Endothelial cell of umbilical vein (primary cell): Measurements from ENCODE around the gene NFKB1. TPM values are rescaled to one million over a fixed set of nuclear protein-coding genes. Genes with fewer than 3 reads are reported as not detected.

Experiments
- BruUV-seq: library from RNA; stranded (reverse); fragments of 400-500 nt; replicated peaks from 2 replicates; lab custom pipeline; 2021; lab: Mats Ljungman, UMichigan
- CTCF ChIA-PET: fragments of 300-600, 350-600 bp; sonication (Branson Sonifier 250); formaldehyde crosslinking; loops from one replicate; lab custom pipeline; 2021; ENCODE audit warnings: antibody characterized with exemption, inconsistent platforms; lab: Charles Lee
- POLR2A ChIA-PET: fragments of 300-600, 350-600 bp; sonication (Branson Sonifier 250); formaldehyde crosslinking; loops from one replicate; lab custom pipeline; 2021; ENCODE audit warnings: antibody characterized with exemption, inconsistent platforms; lab: Charles Lee
- DNase-seq: peaks from one replicate; pipeline ENCODE4 v3.0.0-alpha.2; 2011; ENCODE audit warnings: low read depth, low spot score
- FAIRE-seq: peaks from 2 replicates; lab custom pipeline; 2011; peaks lifted over from hg19 to GRCh38; lab: Jason Lieb, UNC
- H2AFZ ChIP-seq: 2 replicates; pipeline ENCODE4 v1.6.0; 2012; ENCODE audit warnings: low read depth, low read length, control low read depth, inconsistent platforms
- H3K27ac ChIP-seq: 2 replicates; pipeline ENCODE4 v1.5.1; 2011; ENCODE audit warnings: low read depth, mild to moderate bottlenecking, control low read depth, low read length, moderate library complexity; ENCODE audit not compliant: insufficient read depth
- H3K27me3 ChIP-seq, 2 experiments: 2 replicates each; pipeline versions ENCODE4 v1.6.0 to v1.6.1; 2011; ENCODE audit warnings: low read length in 2 of 2, mixed read lengths in 1 of 2; ENCODE audit not compliant: control insufficient read depth in 2 of 2, insufficient read depth in 2 of 2
- H3K36me3 ChIP-seq, 2 experiments: 2 replicates in 1 of 2; 3 replicates in 1 of 2; pipeline ENCODE4 v1.5.1; 2011; ENCODE audit warnings: low read length in 2 of 2, mild to moderate bottlenecking in 1 of 2, moderate library complexity in 1 of 2; ENCODE audit not compliant: control insufficient read depth in 2 of 2, insufficient read depth in 2 of 2; ENCODE audit errors: extremely low read depth in 1 of 2
- H3K4me1 ChIP-seq: 3 replicates; pipeline ENCODE4 v1.5.1; 2011; ENCODE audit warnings: mild to moderate bottlenecking, low read length; ENCODE audit not compliant: control insufficient read depth, insufficient read depth; ENCODE audit errors: extremely low read depth
- H3K4me2 ChIP-seq: 2 replicates; pipeline ENCODE4 v1.6.1; 2011; ENCODE audit warnings: low read length, control low read depth, mixed read lengths; ENCODE audit not compliant: insufficient read depth
- H3K4me3 ChIP-seq, 3 experiments: fragments of 200-600 bp in 1 of 3; sonication (generic), shearing (Covaris generic) in 1 of 3; replicated peaks in 1 of 3; 2 replicates each; pipeline ENCODE4 v1.5.1; 2011 to 2016; ENCODE audit warnings: control low read depth in 3 of 3, low read length in 3 of 3, mild to moderate bottlenecking in 2 of 3, inconsistent platforms in 1 of 3, low read depth in 1 of 3, moderate library complexity in 1 of 3; ENCODE audit not compliant: insufficient read depth in 1 of 3
- H3K79me2 ChIP-seq: 2 replicates; pipeline ENCODE4 v1.6.0; 2012; ENCODE audit warnings: low read length, inconsistent platforms; ENCODE audit not compliant: control insufficient read depth, insufficient read depth
- H3K9ac ChIP-seq: replicated peaks from 2 replicates; pipeline ENCODE3; 2011; ENCODE audit warnings: low read length, control low read depth; ENCODE audit not compliant: insufficient read depth; ENCODE audit errors: extremely low read depth
- H3K9me1 ChIP-seq: replicated peaks from 3 replicates; pipeline ENCODE4 v1.6.0; 2011; ENCODE audit warnings: mild to moderate bottlenecking, low read length; ENCODE audit not compliant: control insufficient read depth, insufficient read depth; ENCODE audit errors: extremely low read depth
- H3K9me3 ChIP-seq: replicated peaks from 2 replicates; pipeline ENCODE4 v1.5.1; 2012; ENCODE audit warnings: low read length, inconsistent platforms; ENCODE audit not compliant: control insufficient read depth, insufficient read depth
- H4K20me1 ChIP-seq: replicated peaks from 2 replicates; pipeline ENCODE3; 2011; ENCODE audit warnings: mild to moderate bottlenecking, low read length; ENCODE audit not compliant: control insufficient read depth, insufficient read depth; ENCODE audit errors: extremely low read depth
- CTCF ChIP-seq, 2 donors: IDR thresholded peaks; 1 replicate in 1 of 2; 2 replicates in 1 of 2; pipeline ENCODE4 v1.5.1; 2011; ENCODE audit warnings: low read length in 2 of 2, mild to moderate bottlenecking in 2 of 2, moderate library complexity in 2 of 2, control low read depth in 1 of 2, inconsistent platforms in 1 of 2, low read depth in 1 of 2; ENCODE audit not compliant: insufficient read depth in 1 of 2; ENCODE audit errors: extremely low read depth in 1 of 2
- EZH2 ChIP-seq: IDR thresholded peaks from 2 replicates; pipeline ENCODE4 v1.6.1; 2012; ENCODE audit warnings: borderline replicate concordance, low read depth, mild to moderate bottlenecking, moderate library complexity, low read length, inconsistent platforms; ENCODE audit not compliant: severe bottlenecking
- FOS ChIP-seq: IDR thresholded peaks from 2 replicates; pipeline ENCODE4 v1.6.1; 2011; ENCODE audit warnings: mild to moderate bottlenecking, low read length, moderate library complexity, borderline replicate concordance; ENCODE audit not compliant: insufficient read depth
- JUN ChIP-seq: IDR thresholded peaks from 2 replicates; pipeline ENCODE4 v1.6.1; 2011; ENCODE audit warnings: borderline replicate concordance, low read depth; ENCODE audit not compliant: insufficient read length, insufficient read depth
- MAX ChIP-seq: IDR thresholded peaks from 2 replicates; pipeline ENCODE4 v1.6.1; 2011; ENCODE audit not compliant: insufficient read depth, insufficient read length
- POLR2A ChIP-seq: IDR thresholded peaks from 2 replicates; pipeline ENCODE4 v1.6.1; 2012; ENCODE audit warnings: low read depth, mild to moderate bottlenecking, control low read depth, low read length
- POLR2AphosphoS5 ChIP-seq: IDR thresholded peaks from 2 replicates; pipeline ENCODE4 v1.6.1; 2012; ENCODE audit warnings: low read depth, mild to moderate bottlenecking, control low read depth, low read length, moderate library complexity; ENCODE audit not compliant: insufficient read depth
- dilution Hi-C: fragments of 300-500 bp; cut with MboI; formaldehyde crosslinking; loops from one replicate; pipeline ENCODE4 v1.15.0; 2019; ENCODE audit warnings: low sequenced_read_pairs; ENCODE audit not compliant: extremely low pct_ligation_motif_present
- intact Hi-C: fragments of 100-400 bp; cut with micrococcal nuclease; formaldehyde crosslinking; loops from one replicate; pipeline ENCODE4 v1.10.0; 2022
- polyA plus RNA-seq, 4 experiments: library from polyadenylated mRNA; depleted of rRNA in 3 of 4; stranded (reverse) in 3 of 4; unstranded in 1 of 4; fragments of >200 nt; gene quantifications; 2 replicates each; pipeline versions ENCODE4 v1.2.1 to v1.2.3, GENCODE V29; 2011 to 2012; ENCODE audit warnings: missing spikeins in 1 of 4
- total RNA-seq: library from RNA; stranded (reverse); gene quantifications from 2 replicates; pipeline ENCODE4 v1.2.3, GENCODE V29; 2021

Gene NFKB1
- total and polyA plus RNA-seq, 2 donors (not counting 3 experiments of a cell fraction or from before 2014, with no cell fraction given): 21.3 to 41.4 TPM

- FAIRE-seq (no peak), DNase-seq (no peak)
- H3K27me3 ChIP-seq: no peaks in the 10 kb centered on the region
- peaks cover 73% of the 10 kb centered on the region for H3K79me2 ChIP-seq
- TF ChIP-seq FOS (no peak), CTCF (IDR thresholded peaks at IDR 0.05; ENCODE audit: extremely low read depth in 1 of 2, insufficient read depth in 1 of 2, low read depth in 1 of 2, low read length in 2 of 2) (no peak), JUN (no peak), POLR2AphosphoS5 (no peak), EZH2 (no peak), POLR2A (no peak), MAX (no peak)
- dilution Hi-C loops: no loop called here
- H3K9me1 ChIP-seq: no peaks in the 10 kb centered on the region
- BruUV-seq: no TSS peak
- H2AFZ ChIP-seq: no peak overlapping the region
- CTCF ChIA-PET: no interaction called here
- no peaks in the 10 kb centered on the region for H3K9me3 ChIP-seq
- H3K4me2 ChIP-seq: no peak overlapping the region
- H3K36me3 ChIP-seq: no peaks in the 10 kb centered on the region
- peaks cover 16% of the 10 kb centered on the region for H4K20me1 ChIP-seq
- no peak overlapping the region for H3K9ac ChIP-seq
- intact Hi-C loops: loop anchor here (5.0 kb wide), 2 partner anchors 107 to 122 kb away; no protein-coding TSS in a partner anchor
- no peak overlapping the region for H3K4me3 ChIP-seq
- POLR2A ChIA-PET: no interaction called here
- H3K4me1 ChIP-seq: peaks cover 22% of the 10 kb centered on the region
- no peak overlapping the region for H3K27ac ChIP-seq
Observed at GRCh38 chr4:102504941-102505340, 3.8 kb downstream of the NFKB1 start.
